Liver (tissue), 9 donors: ENCODE measurements around the gene ANKRD28. TPM values are rescaled to one million over a fixed set of nuclear protein-coding genes. Genes with fewer than 3 reads are reported as not detected.

ENCODE experiments used
- DNase-seq: peaks from one replicate; pipeline ENCODE4 v3.0.0-alpha.2; 2017; ENCODE audit warnings: low spot score
- H3K27ac ChIP-seq, 2 donors: one replicate each; pipeline ENCODE4 v1.7.0; 2013; ENCODE audit warnings: inconsistent platforms in 2 of 2, low read length in 2 of 2, control low read depth in 1 of 2, low read depth in 1 of 2, mild to moderate bottlenecking in 1 of 2
- H3K27me3 ChIP-seq, 4 donors: one replicate each; pipeline versions ENCODE4 v1.6.1 to v1.7.0; 2013; ENCODE audit warnings: low read length in 3 of 4, inconsistent platforms in 1 of 4, mild to moderate bottlenecking in 1 of 4, moderate library complexity in 1 of 4; ENCODE audit not compliant: control insufficient read depth in 4 of 4, insufficient read depth in 4 of 4
- H3K36me3 ChIP-seq, 4 donors: one replicate each; pipeline versions ENCODE4 v1.6.1 to v1.7.0; 2013; ENCODE audit warnings: low read length in 3 of 4, mild to moderate bottlenecking in 3 of 4, low read depth in 1 of 4, moderate library complexity in 1 of 4; ENCODE audit not compliant: control insufficient read depth in 4 of 4, insufficient read depth in 3 of 4
- H3K4me1 ChIP-seq, 4 donors: one replicate each; pipeline versions ENCODE4 v1.6.1 to v1.7.0; 2013; ENCODE audit warnings: low read length in 3 of 4, mild to moderate bottlenecking in 3 of 4, moderate library complexity in 1 of 4; ENCODE audit not compliant: control insufficient read depth in 4 of 4, insufficient read depth in 4 of 4
- H3K4me3 ChIP-seq, 3 donors: one replicate each; pipeline versions ENCODE4 v1.6.1 to v1.7.0; 2013; ENCODE audit warnings: low read length in 3 of 3, control low read depth in 1 of 3, low read depth in 1 of 3, mild to moderate bottlenecking in 1 of 3
- H3K9ac ChIP-seq, 2 donors: one replicate each; pipeline ENCODE4 v1.7.0; 2013; ENCODE audit warnings: low read length in 2 of 2, mild to moderate bottlenecking in 2 of 2, moderate library complexity in 2 of 2, control low read depth in 1 of 2, low read depth in 1 of 2
- H3K9me3 ChIP-seq, 4 donors: one replicate each; pipeline versions ENCODE4 v1.6.1 to v1.7.0; 2013; ENCODE audit warnings: low read length in 3 of 4; ENCODE audit not compliant: control insufficient read depth in 4 of 4
- EGR1 ChIP-seq, 2 donors: IDR thresholded peaks; 2 replicates each; pipeline ENCODE4 v1.6.1; 2016 to 2018; ENCODE audit warnings: antibody characterized with exemption in 2 of 2, low read depth in 2 of 2
- FOXA1 ChIP-seq: IDR thresholded peaks from 2 replicates; pipeline ENCODE4 v1.6.1; 2016; ENCODE audit warnings: antibody characterized with exemption
- FOXA2 ChIP-seq: IDR thresholded peaks from 2 replicates; pipeline ENCODE4 v1.6.1; 2016; ENCODE audit warnings: antibody characterized with exemption
- GABPA ChIP-seq, 2 donors: IDR thresholded peaks in 1 of 2; conservative IDR thresholded peaks in 1 of 2; 2 replicates each; pipeline ENCODE4 v1.6.1; 2016; ENCODE audit warnings: antibody characterized with exemption in 2 of 2, mild to moderate bottlenecking in 1 of 2, moderate library complexity in 1 of 2
- HNF4A ChIP-seq, 2 donors: conservative IDR thresholded peaks; 2 replicates each; pipeline ENCODE4 v1.6.1; 2016; ENCODE audit warnings: antibody characterized with exemption in 2 of 2, mild to moderate bottlenecking in 2 of 2
- HNF4G ChIP-seq: IDR thresholded peaks from 2 replicates; pipeline ENCODE4 v1.6.1; 2016; ENCODE audit warnings: antibody characterized with exemption
- JUND ChIP-seq, 2 donors: IDR thresholded peaks; 2 replicates each; pipeline ENCODE4 v1.6.1; 2016; ENCODE audit warnings: antibody characterized with exemption in 2 of 2
- NR2F2 ChIP-seq: IDR thresholded peaks from 2 replicates; pipeline ENCODE4 v1.6.1; 2016; ENCODE audit warnings: antibody characterized with exemption
- RAD21 ChIP-seq, 2 donors: IDR thresholded peaks; 2 replicates each; pipeline ENCODE4 v1.6.1; 2016; ENCODE audit warnings: antibody characterized with exemption in 2 of 2, mild to moderate bottlenecking in 2 of 2
- RXRA ChIP-seq, 2 donors: IDR thresholded peaks; 2 replicates each; pipeline ENCODE4 v1.6.1; 2017 to 2018; ENCODE audit warnings: antibody characterized with exemption in 2 of 2, mild to moderate bottlenecking in 1 of 2
- SP1 ChIP-seq: IDR thresholded peaks from 2 replicates; pipeline ENCODE4 v1.6.1; 2018; ENCODE audit warnings: antibody characterized with exemption, mild to moderate bottlenecking
- TAF1 ChIP-seq: conservative IDR thresholded peaks from 2 replicates; pipeline ENCODE4 v1.6.1; 2016; ENCODE audit warnings: antibody characterized with exemption, mild to moderate bottlenecking
- YY1 ChIP-seq: IDR thresholded peaks from 2 replicates; pipeline ENCODE4 v1.6.1; 2016; ENCODE audit warnings: antibody characterized with exemption, mild to moderate bottlenecking
- WGBS: extraction: QIAGEN DNeasy Blood & Tissue Kit; methylation state at CpG from one replicate; pipeline ENCODE4 v1.1.7; 2013; 5-methylcytosine and 5-hydroxymethylcytosine counted together
- polyA plus RNA-seq, 2 donors: library from polyadenylated mRNA; stranded (reverse) in 1 of 2; unstranded in 1 of 2; fragments of 200-250 nt in 1 of 2; fragments of >200 nt in 1 of 2; fragmentation: Nextera tagmentation in 1 of 2; extraction: Ambion mirVana in 1 of 2; gene quantifications; one replicate each; pipeline versions ENCODE4 v1.2.1 to v1.2.3, GENCODE V29; 2013 to 2015
- total RNA-seq, 2 donors: library from RNA; depleted of rRNA; stranded (reverse); fragments of >200 nt; gene quantifications; one replicate each; pipeline ENCODE4 v1.2.3, GENCODE V29; 2014
- TF ChIP-seq, protein P1 (sequence below): IDR thresholded peaks from 2 replicates; pipeline ENCODE4 v1.6.1; 2016; ENCODE audit warnings: antibody characterized with exemption
- TF ChIP-seq, protein P2 (sequence below): IDR thresholded peaks from 2 replicates; pipeline ENCODE4 v1.6.1; 2016; ENCODE audit warnings: antibody characterized with exemption
- TF ChIP-seq, protein P3 (sequence below): fragments of 150-350 bp; IDR thresholded peaks from 2 replicates; pipeline ENCODE4 v1.5.1; 2017; ENCODE audit warnings: improper control_type of control experiment, low read depth, low read length; ENCODE audit not compliant: missing input control
- TF ChIP-seq, protein P4 (sequence below): IDR thresholded peaks from 2 replicates; pipeline ENCODE4 v1.6.1; 2016; ENCODE audit warnings: antibody characterized with exemption, mild to moderate bottlenecking
- TF ChIP-seq, protein P5 (sequence below): IDR thresholded peaks from 2 replicates; pipeline ENCODE4 v1.6.1; 2016; ENCODE audit warnings: antibody characterized with exemption
- donor health status: healthy.
- donor health status: healthy.
- donor health status: healthy.
- donor health status: healthy.
- donor health status: healthy.

ANKRD28 gene
- total and polyA plus RNA-seq, 4 donors, result 9.2 to 39.1 (median 16.8) TPM

DNA sequence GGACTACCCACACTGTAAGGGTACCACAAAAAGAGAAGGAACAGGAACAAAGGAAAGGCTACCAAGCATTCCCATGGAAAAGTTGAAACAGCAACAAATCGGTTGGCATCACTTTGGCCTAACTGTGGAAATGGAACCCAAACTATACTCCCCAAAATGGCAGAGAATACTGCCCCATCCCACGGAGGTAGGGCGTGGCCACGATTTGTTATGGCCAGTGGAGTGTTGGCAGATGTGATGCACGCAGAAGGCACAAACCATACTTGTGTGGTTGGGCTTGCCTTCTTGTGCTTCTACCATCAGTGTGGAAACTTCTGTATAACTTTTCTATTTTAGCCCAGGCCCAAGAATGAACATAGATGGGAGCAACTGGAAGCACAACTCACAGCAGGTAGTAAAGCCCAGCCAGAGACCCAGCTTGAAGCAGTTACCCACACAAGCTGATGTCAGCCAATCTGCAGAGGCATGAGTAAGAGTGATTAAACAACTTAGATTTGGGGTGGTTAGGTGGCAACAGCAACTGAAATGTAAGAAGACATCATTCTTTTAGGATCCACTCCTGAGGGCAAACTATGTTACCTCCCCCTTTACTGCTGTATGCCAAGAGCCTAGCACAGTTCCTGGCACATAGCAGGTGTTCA, 132.1 kb downstream of the ANKRD28 start:
- H3K27me3 ChIP-seq, result no peaks in the 10 kb centered on the region
- H3K9me3 ChIP-seq, result no peaks in the 10 kb centered on the region
- H3K4me3 ChIP-seq, result no peak overlapping the region
- 97% methylated on average over 5 of the region's 5 CpGs for whole genome bisulfite sequencing
- no peak overlapping the region for H3K27ac ChIP-seq
- no peak for DNase-seq
- H3K36me3 ChIP-seq, result peaks cover 2 to 18% (median 8%) of the 10 kb centered on the region in 4 donors
- TF ChIP-seq, protein P1, sequence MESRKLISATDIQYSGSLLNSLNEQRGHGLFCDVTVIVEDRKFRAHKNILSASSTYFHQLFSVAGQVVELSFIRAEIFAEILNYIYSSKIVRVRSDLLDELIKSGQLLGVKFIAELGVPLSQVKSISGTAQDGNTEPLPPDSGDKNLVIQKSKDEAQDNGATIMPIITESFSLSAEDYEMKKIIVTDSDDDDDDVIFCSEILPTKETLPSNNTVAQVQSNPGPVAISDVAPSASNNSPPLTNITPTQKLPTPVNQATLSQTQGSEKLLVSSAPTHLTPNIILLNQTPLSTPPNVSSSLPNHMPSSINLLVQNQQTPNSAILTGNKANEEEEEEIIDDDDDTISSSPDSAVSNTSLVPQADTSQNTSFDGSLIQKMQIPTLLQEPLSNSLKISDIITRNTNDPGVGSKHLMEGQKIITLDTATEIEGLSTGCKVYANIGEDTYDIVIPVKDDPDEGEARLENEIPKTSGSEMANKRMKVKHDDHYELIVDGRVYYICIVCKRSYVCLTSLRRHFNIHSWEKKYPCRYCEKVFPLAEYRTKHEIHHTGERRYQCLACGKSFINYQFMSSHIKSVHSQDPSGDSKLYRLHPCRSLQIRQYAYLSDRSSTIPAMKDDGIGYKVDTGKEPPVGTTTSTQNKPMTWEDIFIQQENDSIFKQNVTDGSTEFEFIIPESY, result no peak
- TF ChIP-seq, protein P2, sequence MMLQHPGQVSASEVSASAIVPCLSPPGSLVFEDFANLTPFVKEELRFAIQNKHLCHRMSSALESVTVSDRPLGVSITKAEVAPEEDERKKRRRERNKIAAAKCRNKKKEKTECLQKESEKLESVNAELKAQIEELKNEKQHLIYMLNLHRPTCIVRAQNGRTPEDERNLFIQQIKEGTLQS, result no peak
- no peak for TF ChIP-seq RAD21 (IDR thresholded peaks at IDR 0.05)
- no peak for TF ChIP-seq NR2F2
- TF ChIP-seq EGR1 (IDR thresholded peaks at IDR 0.05; ENCODE audit: low read depth in 2 of 2), result no peak
- TF ChIP-seq SP1, result no peak
- TF ChIP-seq HNF4G, result no peak
- no peak for TF ChIP-seq HNF4A (conservative IDR thresholded peaks at IDR 0.05)
- TF ChIP-seq, protein P3, sequence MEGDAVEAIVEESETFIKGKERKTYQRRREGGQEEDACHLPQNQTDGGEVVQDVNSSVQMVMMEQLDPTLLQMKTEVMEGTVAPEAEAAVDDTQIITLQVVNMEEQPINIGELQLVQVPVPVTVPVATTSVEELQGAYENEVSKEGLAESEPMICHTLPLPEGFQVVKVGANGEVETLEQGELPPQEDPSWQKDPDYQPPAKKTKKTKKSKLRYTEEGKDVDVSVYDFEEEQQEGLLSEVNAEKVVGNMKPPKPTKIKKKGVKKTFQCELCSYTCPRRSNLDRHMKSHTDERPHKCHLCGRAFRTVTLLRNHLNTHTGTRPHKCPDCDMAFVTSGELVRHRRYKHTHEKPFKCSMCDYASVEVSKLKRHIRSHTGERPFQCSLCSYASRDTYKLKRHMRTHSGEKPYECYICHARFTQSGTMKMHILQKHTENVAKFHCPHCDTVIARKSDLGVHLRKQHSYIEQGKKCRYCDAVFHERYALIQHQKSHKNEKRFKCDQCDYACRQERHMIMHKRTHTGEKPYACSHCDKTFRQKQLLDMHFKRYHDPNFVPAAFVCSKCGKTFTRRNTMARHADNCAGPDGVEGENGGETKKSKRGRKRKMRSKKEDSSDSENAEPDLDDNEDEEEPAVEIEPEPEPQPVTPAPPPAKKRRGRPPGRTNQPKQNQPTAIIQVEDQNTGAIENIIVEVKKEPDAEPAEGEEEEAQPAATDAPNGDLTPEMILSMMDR, result no peak
- no peak for TF ChIP-seq GABPA (IDR thresholded peaks at IDR 0.05 in 1 of 2, conservative IDR thresholded peaks at IDR 0.05 in 1 of 2)
- TF ChIP-seq FOXA2, result no peak
- no peak for TF ChIP-seq JUND (IDR thresholded peaks at IDR 0.05)
- no peak for TF ChIP-seq TAF1
- TF ChIP-seq YY1, result no peak
- TF ChIP-seq, protein P4, sequence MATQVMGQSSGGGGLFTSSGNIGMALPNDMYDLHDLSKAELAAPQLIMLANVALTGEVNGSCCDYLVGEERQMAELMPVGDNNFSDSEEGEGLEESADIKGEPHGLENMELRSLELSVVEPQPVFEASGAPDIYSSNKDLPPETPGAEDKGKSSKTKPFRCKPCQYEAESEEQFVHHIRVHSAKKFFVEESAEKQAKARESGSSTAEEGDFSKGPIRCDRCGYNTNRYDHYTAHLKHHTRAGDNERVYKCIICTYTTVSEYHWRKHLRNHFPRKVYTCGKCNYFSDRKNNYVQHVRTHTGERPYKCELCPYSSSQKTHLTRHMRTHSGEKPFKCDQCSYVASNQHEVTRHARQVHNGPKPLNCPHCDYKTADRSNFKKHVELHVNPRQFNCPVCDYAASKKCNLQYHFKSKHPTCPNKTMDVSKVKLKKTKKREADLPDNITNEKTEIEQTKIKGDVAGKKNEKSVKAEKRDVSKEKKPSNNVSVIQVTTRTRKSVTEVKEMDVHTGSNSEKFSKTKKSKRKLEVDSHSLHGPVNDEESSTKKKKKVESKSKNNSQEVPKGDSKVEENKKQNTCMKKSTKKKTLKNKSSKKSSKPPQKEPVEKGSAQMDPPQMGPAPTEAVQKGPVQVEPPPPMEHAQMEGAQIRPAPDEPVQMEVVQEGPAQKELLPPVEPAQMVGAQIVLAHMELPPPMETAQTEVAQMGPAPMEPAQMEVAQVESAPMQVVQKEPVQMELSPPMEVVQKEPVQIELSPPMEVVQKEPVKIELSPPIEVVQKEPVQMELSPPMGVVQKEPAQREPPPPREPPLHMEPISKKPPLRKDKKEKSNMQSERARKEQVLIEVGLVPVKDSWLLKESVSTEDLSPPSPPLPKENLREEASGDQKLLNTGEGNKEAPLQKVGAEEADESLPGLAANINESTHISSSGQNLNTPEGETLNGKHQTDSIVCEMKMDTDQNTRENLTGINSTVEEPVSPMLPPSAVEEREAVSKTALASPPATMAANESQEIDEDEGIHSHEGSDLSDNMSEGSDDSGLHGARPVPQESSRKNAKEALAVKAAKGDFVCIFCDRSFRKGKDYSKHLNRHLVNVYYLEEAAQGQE, result no peak
- TF ChIP-seq, protein P5, sequence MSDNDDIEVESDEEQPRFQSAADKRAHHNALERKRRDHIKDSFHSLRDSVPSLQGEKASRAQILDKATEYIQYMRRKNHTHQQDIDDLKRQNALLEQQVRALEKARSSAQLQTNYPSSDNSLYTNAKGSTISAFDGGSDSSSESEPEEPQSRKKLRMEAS, result no peak
- TF ChIP-seq RXRA (IDR thresholded peaks at IDR 0.05), result no peak
- TF ChIP-seq FOXA1, result no peak
- H3K9ac ChIP-seq, result no peak overlapping the region
- no peaks in the 10 kb centered on the region for H3K4me1 ChIP-seq
